ENCODE data around the gene SLC12A2. TPM values are rescaled to one million over a fixed set of nuclear protein-coding genes. Genes with fewer than 3 reads are reported as not detected.
A peak's percentile ranks its signal among the peaks of the same experiment; 100 is the strongest.

Gene SLC12A2
- total RNA-seq = 10 to 100 TPM; 16.7 to 18.7 TPM
- polyA plus RNA-seq = 7.1 TPM

DNA sequence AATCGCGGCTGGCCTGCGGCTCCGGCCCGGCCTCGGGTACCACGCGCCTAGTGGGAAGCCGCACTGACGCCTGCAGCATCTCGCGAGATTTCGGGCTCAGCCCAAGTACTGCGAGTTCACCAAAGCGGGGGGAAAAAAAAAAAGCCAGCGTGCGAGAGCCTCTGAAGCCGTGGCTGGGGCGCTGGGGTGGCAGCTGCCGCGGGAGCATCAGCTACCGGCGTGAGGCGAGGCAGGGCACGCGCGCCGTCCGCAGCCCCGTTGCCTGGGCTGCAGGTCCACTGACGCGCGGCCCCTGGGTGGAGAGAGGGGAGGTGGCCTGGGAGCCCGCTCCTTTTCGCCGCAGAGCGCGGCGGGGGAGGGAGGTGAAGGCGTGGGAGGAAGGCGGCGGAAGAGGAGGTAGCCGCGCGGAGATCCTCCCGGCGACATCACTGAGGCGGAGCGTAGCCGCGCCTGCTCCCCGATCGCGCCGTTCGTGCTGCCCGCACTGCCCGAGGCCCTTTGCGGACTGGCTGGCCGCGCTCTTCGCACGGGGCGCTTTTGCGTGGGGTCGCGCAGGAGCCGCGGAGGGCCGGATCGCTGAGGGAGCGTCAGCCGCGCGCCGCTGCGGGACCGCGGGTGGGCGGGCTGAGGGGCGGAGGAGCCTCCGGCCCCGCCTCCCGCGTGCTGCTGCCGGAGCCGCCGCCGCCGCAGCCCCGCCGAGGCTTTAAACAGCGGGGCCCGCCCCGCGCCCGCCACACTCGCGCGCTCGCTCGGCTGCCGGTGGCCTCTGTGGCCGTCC is at the start of gene SLC12A2:
Gene SLC12A2, plus strand, starts transcription at position 734 of the 778 bp plus-strand sequence. CDS start 189 bp downstream, outside the sequence.
- POLR2A ChIA-PET = interaction anchor here (0.6 to 1.5 kb wide), 5 partner anchors 9 to 554 kb away, joined by 3 to 4 read pairs (median 3); no protein-coding TSS in a partner anchor
- Mint-ChIP-seq H3K4me1 (peaks cover 62 to 77% (median 76%) of the 10 kb centered on the region in 3 donors), H3K4me3 (peak within 1 kb of the TSS; percentile 89 to 98 (median 95)), H3K9me3 (no peaks in the 10 kb centered on the region), H3K27me3 (peaks cover 0 to 1% of the 10 kb centered on the region in 2 donors), H3K27ac (peak within 1 kb of the TSS; percentile 83 to 98 (median 96)), H3K36me3 (peaks cover 0 to 18% (median 3%) of the 10 kb centered on the region in 3 donors)
- peak; percentile 89 to 96 (median 95) for DNase-seq
- Histone ChIP-seq H3K4me3 (ENCODE audit: low read length) (peak within 1 kb of the TSS; percentile 84), H3K27me3 (ENCODE audit: insufficient read depth, low read length, poor library complexity, severe bottlenecking) (no peaks in the 10 kb centered on the region), H3K36me3 (ENCODE audit: insufficient read depth, low read length) (no peaks in the 10 kb centered on the region), H3K27ac (ENCODE audit: low read depth, low read length) (peak within 1 kb of the TSS; percentile 86), H3K9me3 (ENCODE audit: low read length) (no peaks in the 10 kb centered on the region), H3K4me1 (ENCODE audit: insufficient read depth, low read length) (peaks cover 41% of the 10 kb centered on the region)
- CTCF ChIA-PET = interaction anchor here (1.4 to 1.9 kb wide), 2 partner anchors 17 to 29 kb away, joined by 3 to 5 read pairs; no protein-coding TSS in a partner anchor

DNA sequence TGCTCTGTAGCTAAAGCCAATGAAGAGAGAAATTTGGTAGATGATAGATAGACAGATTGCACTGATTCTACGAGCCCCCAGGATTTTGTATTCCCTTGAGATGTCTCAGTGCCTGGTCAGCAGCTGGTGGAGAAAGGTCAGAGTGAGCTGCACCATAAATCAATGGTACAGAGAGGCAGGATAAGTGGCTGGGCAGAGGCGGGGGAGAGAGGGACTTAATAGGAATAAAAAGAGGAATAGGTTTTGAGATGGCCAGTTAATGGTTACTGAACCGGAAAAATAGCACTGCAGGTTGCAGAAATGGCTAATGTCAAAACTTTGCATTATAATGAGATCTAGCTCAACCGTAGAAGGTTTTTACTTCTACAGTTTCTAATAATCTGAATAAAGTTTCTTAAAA is 47.9 kb upstream of the SLC12A2 start:
- no peak for DNase-seq
- Mint-ChIP-seq H3K4me3 (no peak overlapping the region), H3K27ac (no peak overlapping the region), H3K36me3 (peaks cover 13 to 38% (median 21%) of the 10 kb centered on the region in 3 donors), H3K9me3 (peaks cover 0 to under 1% (median 0%) of the 10 kb centered on the region in 5 donors), H3K27me3 (no peaks in the 10 kb centered on the region), H3K4me1 (peaks cover 1 to 11% (median 9%) of the 10 kb centered on the region in 3 donors)
- H3K36me3 ChIP-seq (ENCODE audit: insufficient read depth, low read length) = no peaks in the 10 kb centered on the region
- CTCF ChIA-PET = no interaction called here
- POLR2A ChIA-PET = no interaction called here
- no peaks in the 10 kb centered on the region for H3K27me3 ChIP-seq (ENCODE audit: insufficient read depth, low read length, poor library complexity, severe bottlenecking)
- no peaks in the 10 kb centered on the region for H3K9me3 ChIP-seq (ENCODE audit: low read length)
- no peaks in the 10 kb centered on the region for H3K4me1 ChIP-seq (ENCODE audit: insufficient read depth, low read length)
- H3K27ac ChIP-seq (ENCODE audit: low read depth, low read length) = no peak overlapping the region
- H3K4me3 ChIP-seq (ENCODE audit: low read length) = no peak overlapping the region

DNA sequence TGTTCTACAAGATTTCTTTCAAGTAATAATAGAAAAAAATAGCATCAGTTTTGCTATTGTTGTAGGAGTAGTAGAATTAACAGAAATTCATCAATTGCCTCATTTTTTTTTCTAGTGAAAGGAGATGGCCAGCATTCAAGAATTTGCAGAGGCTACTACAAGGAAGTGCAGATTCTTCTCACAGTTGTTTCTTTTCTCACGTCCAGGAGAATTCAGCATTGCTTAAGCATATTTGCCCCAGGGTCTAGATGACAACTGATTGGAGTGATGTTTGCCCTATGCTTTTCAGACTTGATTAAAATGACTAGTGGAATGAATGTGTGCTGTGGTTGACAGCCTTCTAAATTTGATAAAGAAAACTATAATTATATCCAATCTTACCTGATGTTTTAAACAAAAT is 46.6 kb upstream of the SLC12A2 start:
- Histone ChIP-seq H3K36me3 (ENCODE audit: insufficient read depth, low read length) (no peaks in the 10 kb centered on the region), H3K27me3 (ENCODE audit: insufficient read depth, low read length, poor library complexity, severe bottlenecking) (no peaks in the 10 kb centered on the region), H3K4me3 (ENCODE audit: low read length) (no peak overlapping the region), H3K27ac (ENCODE audit: low read depth, low read length) (no peak overlapping the region), H3K4me1 (ENCODE audit: insufficient read depth, low read length) (no peaks in the 10 kb centered on the region), H3K9me3 (ENCODE audit: low read length) (no peaks in the 10 kb centered on the region)
- no peak overlapping the region for H3K27ac Mint-ChIP-seq
- no peaks in the 10 kb centered on the region for H3K27me3 Mint-ChIP-seq
- CTCF ChIA-PET = no interaction called here
- no peak overlapping the region for H3K4me3 Mint-ChIP-seq
- DNase-seq = no peak
- peaks cover 12 to 30% (median 17%) of the 10 kb centered on the region in 3 donors for H3K36me3 Mint-ChIP-seq
- H3K4me1 Mint-ChIP-seq = peaks cover 4 to 11% (median 9%) of the 10 kb centered on the region in 3 donors
- H3K9me3 Mint-ChIP-seq = no peaks in the 10 kb centered on the region
- POLR2A ChIA-PET = no interaction called here

DNA sequence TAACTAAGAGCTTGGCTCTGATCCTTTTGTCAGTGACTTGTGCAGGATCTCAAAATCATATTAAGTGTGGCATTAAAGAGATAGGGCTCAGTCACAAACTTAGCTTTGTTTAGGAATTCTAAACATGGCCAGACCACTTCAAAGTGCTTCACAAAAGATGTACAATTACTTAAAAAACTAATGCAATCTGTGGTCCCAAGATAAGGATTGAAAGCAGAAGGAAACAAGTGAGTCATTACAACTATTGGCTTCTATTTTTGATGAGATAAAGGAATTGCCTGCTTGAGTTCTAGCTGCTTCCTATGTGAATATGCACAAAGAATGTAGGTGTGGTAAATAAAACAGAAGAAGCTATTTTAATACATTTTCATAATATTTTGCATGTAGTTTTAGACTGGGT is 44.9 kb upstream of the SLC12A2 start:
- Mint-ChIP-seq H3K27ac (no peak overlapping the region), H3K9me3 (no peaks in the 10 kb centered on the region), H3K36me3 (peaks cover 17 to 22% (median 20%) of the 10 kb centered on the region in 3 donors), H3K4me1 (peaks cover 4 to 8% (median 4%) of the 10 kb centered on the region in 3 donors), H3K27me3 (no peaks in the 10 kb centered on the region), H3K4me3 (no peak overlapping the region)
- Histone ChIP-seq H3K4me3 (ENCODE audit: low read length) (no peak overlapping the region), H3K27ac (ENCODE audit: low read depth, low read length) (no peak overlapping the region), H3K36me3 (ENCODE audit: insufficient read depth, low read length) (no peaks in the 10 kb centered on the region), H3K27me3 (ENCODE audit: insufficient read depth, low read length, poor library complexity, severe bottlenecking) (no peaks in the 10 kb centered on the region), H3K9me3 (ENCODE audit: low read length) (no peaks in the 10 kb centered on the region), H3K4me1 (ENCODE audit: insufficient read depth, low read length) (no peaks in the 10 kb centered on the region)
- DNase-seq = no peak
- CTCF ChIA-PET = no interaction called here
- POLR2A ChIA-PET = no interaction called here

DNA sequence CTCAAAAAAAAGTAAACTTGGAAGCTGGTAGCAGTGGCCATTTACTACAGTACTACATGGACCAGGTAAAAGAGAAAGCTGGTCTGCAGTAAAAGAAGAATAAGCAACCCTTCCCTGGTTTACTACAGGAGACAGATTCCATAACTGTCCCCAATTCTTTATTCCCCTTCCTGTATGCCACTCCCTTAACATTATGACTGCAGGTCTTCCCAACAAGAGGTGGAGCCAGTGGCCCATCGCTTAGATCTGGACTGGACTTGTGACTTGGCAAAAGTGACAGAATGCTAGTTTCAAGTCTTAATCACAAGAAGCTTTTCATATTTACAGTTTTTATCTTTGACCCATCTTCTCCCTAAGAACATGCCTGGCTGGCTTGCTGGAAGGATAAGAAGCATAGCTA is 42.6 kb upstream of the SLC12A2 start:
- Mint-ChIP-seq H3K4me3 (no peak overlapping the region), H3K27me3 (no peaks in the 10 kb centered on the region), H3K27ac (no peak overlapping the region), H3K9me3 (no peaks in the 10 kb centered on the region), H3K36me3 (peaks cover 13 to 18% (median 14%) of the 10 kb centered on the region in 3 donors), H3K4me1 (peaks cover 2 to 5% (median 5%) of the 10 kb centered on the region in 3 donors)
- DNase-seq = no peak
- H3K27me3 ChIP-seq (ENCODE audit: insufficient read depth, low read length, poor library complexity, severe bottlenecking) = no peaks in the 10 kb centered on the region
- ChIA-PET CTCF (no interaction called here), POLR2A (no interaction called here)
- no peaks in the 10 kb centered on the region for H3K4me1 ChIP-seq (ENCODE audit: insufficient read depth, low read length)
- H3K4me3 ChIP-seq (ENCODE audit: low read length) = no peak overlapping the region
- H3K36me3 ChIP-seq (ENCODE audit: insufficient read depth, low read length) = no peaks in the 10 kb centered on the region
- no peak overlapping the region for H3K27ac ChIP-seq (ENCODE audit: low read depth, low read length)
- no peaks in the 10 kb centered on the region for H3K9me3 ChIP-seq (ENCODE audit: low read length)

DNA sequence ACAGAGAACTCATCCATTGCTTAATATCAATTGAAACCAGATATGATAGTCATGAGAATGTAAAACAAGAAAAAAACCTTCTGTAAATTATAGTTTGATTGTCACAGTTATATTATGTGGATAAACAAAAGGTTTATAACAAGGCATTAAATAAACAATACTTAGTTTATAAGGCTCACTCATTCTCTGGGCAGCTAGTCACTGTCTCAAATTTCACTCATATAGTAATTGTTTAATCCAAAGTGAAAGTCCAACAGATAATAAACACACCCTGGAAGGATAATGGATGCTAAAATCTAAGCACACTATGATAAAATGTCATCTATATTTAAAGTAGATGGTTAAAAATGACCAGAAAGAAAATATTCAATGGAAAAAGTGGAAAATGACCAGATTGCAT is 30.8 kb upstream of the SLC12A2 start:
- Mint-ChIP-seq H3K9me3 (peaks cover 0 to 6% (median 2%) of the 10 kb centered on the region in 5 donors), H3K36me3 (peaks cover 22 to 46% (median 28%) of the 10 kb centered on the region in 3 donors), H3K27me3 (no peaks in the 10 kb centered on the region), H3K4me3 (no peak overlapping the region), H3K27ac (no peak overlapping the region), H3K4me1 (peaks cover 6 to 11% (median 8%) of the 10 kb centered on the region in 3 donors)
- Histone ChIP-seq H3K4me3 (ENCODE audit: low read length) (no peak overlapping the region), H3K27me3 (ENCODE audit: insufficient read depth, low read length, poor library complexity, severe bottlenecking) (no peaks in the 10 kb centered on the region), H3K36me3 (ENCODE audit: insufficient read depth, low read length) (no peaks in the 10 kb centered on the region), H3K27ac (ENCODE audit: low read depth, low read length) (no peak overlapping the region), H3K4me1 (ENCODE audit: insufficient read depth, low read length) (no peaks in the 10 kb centered on the region), H3K9me3 (ENCODE audit: low read length) (no peaks in the 10 kb centered on the region)
- DNase-seq = no peak
- ChIA-PET POLR2A (no interaction called here), CTCF (no interaction called here)

DNA sequence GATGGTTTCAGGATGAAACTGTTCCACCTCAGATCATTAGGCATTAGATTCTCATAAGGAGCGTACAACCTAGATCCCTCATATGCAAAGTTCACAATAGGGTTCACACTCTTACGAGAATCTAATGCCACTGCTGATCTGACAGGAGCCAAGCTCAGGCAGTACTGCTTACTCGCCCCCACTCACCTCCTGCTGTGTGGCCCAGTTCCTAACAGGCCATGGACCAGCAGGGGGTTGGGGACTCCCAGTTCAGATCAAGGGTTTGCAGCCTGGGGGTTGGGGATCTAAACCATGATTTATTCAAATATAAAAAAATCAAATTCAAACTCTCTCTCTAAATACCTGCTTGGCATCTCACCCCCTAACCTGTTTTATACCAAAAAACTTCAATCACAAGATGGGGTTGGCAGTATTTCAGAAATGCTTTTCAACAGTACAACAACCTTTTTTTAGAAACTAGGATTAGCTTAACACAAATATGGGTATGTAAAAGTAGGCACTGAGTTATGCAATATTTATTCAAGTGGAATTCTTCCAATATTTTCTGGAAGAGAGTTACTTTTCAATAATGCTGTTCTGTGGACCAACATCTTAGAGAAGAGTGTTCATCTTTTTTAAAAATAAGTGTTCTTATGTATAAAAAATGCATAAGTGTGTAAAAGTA is 30.1 kb upstream of the SLC12A2 start:
- Histone ChIP-seq H3K4me3 (ENCODE audit: low read length) (no peak overlapping the region), H3K36me3 (ENCODE audit: insufficient read depth, low read length) (no peaks in the 10 kb centered on the region), H3K27me3 (ENCODE audit: insufficient read depth, low read length, poor library complexity, severe bottlenecking) (no peaks in the 10 kb centered on the region), H3K9me3 (ENCODE audit: low read length) (no peaks in the 10 kb centered on the region), H3K27ac (ENCODE audit: low read depth, low read length) (no peak overlapping the region), H3K4me1 (ENCODE audit: insufficient read depth, low read length) (no peaks in the 10 kb centered on the region)
- H3K36me3 Mint-ChIP-seq = peaks cover 23 to 47% (median 28%) of the 10 kb centered on the region in 3 donors
- no peak for DNase-seq
- H3K9me3 Mint-ChIP-seq = peaks cover 0 to 6% (median 2%) of the 10 kb centered on the region in 5 donors
- no peak overlapping the region for H3K27ac Mint-ChIP-seq
- H3K4me3 Mint-ChIP-seq = peak overlapping the region in 1 of 7 donors; percentile 23
- peaks cover 0 to 6% (median 5%) of the 10 kb centered on the region in 3 donors for H3K4me1 Mint-ChIP-seq
- POLR2A ChIA-PET = no interaction called here
- CTCF ChIA-PET = interaction anchor here (1.4 kb wide), 1 partner anchor 31 kb away, joined by 3 read pairs; the partner anchor contains the start of gene SLC12A2
- H3K27me3 Mint-ChIP-seq = no peaks in the 10 kb centered on the region

Data from CD8-positive, alpha-beta memory T cell (primary cell).